ENCODE data around the gene EHMT1.

GRCh38 chr9:137783521-137783920 lies 164.7 kb downstream of the EHMT1 start:
- TF ChIP-seq CTCF (conservative IDR thresholded peaks at IDR 0.05; ENCODE audit: low read length) (no peak), EZH2phosphoT487 (IDR thresholded peaks at IDR 0.05; ENCODE audit: borderline replicate concordance) (no peak)

Measured in Loucy (cell line).